HepG2 (cell line): ENCODE data around the gene IGDCC3. TPM values are rescaled to one million over a fixed set of nuclear protein-coding genes. Genes with fewer than 3 reads are reported as not detected.

Experiments used
- BRCA1 ChIP-seq: sonication (generic); formaldehyde crosslinking; IDR thresholded peaks from 2 replicates; pipeline ENCODE4 v1.4.0; 2020; ENCODE audit warnings: missing genetic modification reagents
- HOXA9 ChIP-seq: sonication (generic); formaldehyde crosslinking; IDR thresholded peaks from 2 replicates; pipeline ENCODE4 v1.8.1; 2022; ENCODE audit warnings: missing genetic modification reagents, mild to moderate bottlenecking, moderate library complexity, borderline replicate concordance
- NONO ChIP-seq, 2 experiments: fragments of 450-650 bp in 1 of 2; sonication (generic) in 1 of 2; formaldehyde crosslinking in 1 of 2; IDR thresholded peaks in 1 of 2; conservative IDR thresholded peaks in 1 of 2; 2 replicates each; pipeline versions ENCODE4 v1.6.1 to v1.8.0; 2017 to 2022; ENCODE audit warnings: mild to moderate bottlenecking in 1 of 2, missing genetic modification reagents in 1 of 2, moderate library complexity in 1 of 2
- NR2F1 ChIP-seq, 2 experiments: fragments of 450-650 bp in 1 of 2; formaldehyde crosslinking in 1 of 2; IDR thresholded peaks; 2 replicates each; pipeline versions ENCODE4 v1.5.0 to v1.6.1; 2016 to 2020; ENCODE audit warnings: mild to moderate bottlenecking in 1 of 2, missing compliant biosample characterization in 1 of 2, missing genetic modification reagents in 1 of 2, moderate library complexity in 1 of 2
- PAWR ChIP-seq: sonication (generic); formaldehyde crosslinking; IDR thresholded peaks from 2 replicates; pipeline ENCODE4 v1.4.0; 2020; ENCODE audit warnings: missing genetic modification reagents, mild to moderate bottlenecking, borderline replicate concordance
- PHF8 ChIP-seq: sonication (generic); formaldehyde crosslinking; IDR thresholded peaks from 2 replicates; pipeline ENCODE4 v1.5.0; 2020; ENCODE audit warnings: missing genetic modification reagents
- SALL2 ChIP-seq: sonication (generic); formaldehyde crosslinking; IDR thresholded peaks from 2 replicates; pipeline ENCODE4 v1.8.1; 2023; ENCODE audit warnings: mild to moderate bottlenecking, missing genetic modification reagents, inconsistent platforms
- TSC22D2 ChIP-seq: sonication (generic); formaldehyde crosslinking; IDR thresholded peaks from 2 replicates; pipeline ENCODE4 v1.5.1; 2020; ENCODE audit warnings: missing genetic modification reagents, mild to moderate bottlenecking, borderline replicate concordance
- ZNF160 ChIP-seq: sonication (generic); formaldehyde crosslinking; IDR thresholded peaks from 2 replicates; pipeline ENCODE4 v1.8.0; 2022; ENCODE audit warnings: mild to moderate bottlenecking, inconsistent platforms, missing genetic modification reagents
- ZNF292 ChIP-seq: sonication (generic); formaldehyde crosslinking; IDR thresholded peaks from 2 replicates; pipeline ENCODE4 v1.8.1; 2022; ENCODE audit warnings: mild to moderate bottlenecking, low read depth, missing genetic modification reagents, borderline replicate concordance
- ZNF331 ChIP-seq: sonication (generic); formaldehyde crosslinking; IDR thresholded peaks from 2 replicates; pipeline ENCODE4 v1.4.0; 2020; ENCODE audit warnings: missing genetic modification reagents
- ZNF839 ChIP-seq: sonication (generic); formaldehyde crosslinking; IDR thresholded peaks from 2 replicates; pipeline ENCODE4 v1.4.0; 2020; ENCODE audit warnings: missing genetic modification reagents, mild to moderate bottlenecking, borderline replicate concordance
- polyA plus RNA-seq, 8 experiments: library from polyadenylated mRNA; depleted of rRNA in 3 of 8; stranded (reverse) in 7 of 8; unstranded in 1 of 8; fragments of >200 nt; fragmentation: Illumina TruSeq in 4 of 8; extraction: Trizol in 4 of 8; gene quantifications; 2 replicates each; pipeline versions ENCODE4 v1.2.1 to v1.2.3, GENCODE V29; 2011 to 2016; ENCODE audit warnings: low read depth in 4 of 8, missing spikeins in 1 of 8, mixed read lengths in 1 of 8; ENCODE audit not compliant: insufficient read depth in 1 of 8
- total RNA-seq, 5 experiments: library from RNA; depleted of rRNA; stranded (reverse); fragments of >200 nt; fragmentation: Illumina TruSeq; extraction: Trizol; gene quantifications; 2 replicates each; pipeline ENCODE4 v1.2.3, GENCODE V29; 2016; ENCODE audit warnings: low read depth in 1 of 5
- TF ChIP-seq, protein P1 (sequence below): sonication (generic); formaldehyde crosslinking; IDR thresholded peaks from 2 replicates; pipeline ENCODE4 v1.5.0; 2020; ENCODE audit warnings: mild to moderate bottlenecking, missing genetic modification reagents, borderline replicate concordance
- TF ChIP-seq, protein P2 (sequence below): IDR thresholded peaks from 2 replicates; pipeline ENCODE4 v1.6.1; 2016
- TF ChIP-seq, protein P3 (sequence below): sonication (generic); formaldehyde crosslinking; IDR thresholded peaks from 2 replicates; pipeline ENCODE4 v1.4.0; 2020; ENCODE audit warnings: missing genetic modification reagents, borderline replicate concordance
- TF ChIP-seq, protein P4 (sequence below): sonication (generic); formaldehyde crosslinking; IDR thresholded peaks from 2 replicates; pipeline ENCODE4 v1.5.0; 2020; ENCODE audit warnings: missing genetic modification reagents

IGDCC3 gene
- total and polyA plus RNA-seq, 2 of the 13 experiments (the other 11 are each of a cell fraction or from before 2014, with no cell fraction given): 30.1 to 51.8 TPM

DNA sequence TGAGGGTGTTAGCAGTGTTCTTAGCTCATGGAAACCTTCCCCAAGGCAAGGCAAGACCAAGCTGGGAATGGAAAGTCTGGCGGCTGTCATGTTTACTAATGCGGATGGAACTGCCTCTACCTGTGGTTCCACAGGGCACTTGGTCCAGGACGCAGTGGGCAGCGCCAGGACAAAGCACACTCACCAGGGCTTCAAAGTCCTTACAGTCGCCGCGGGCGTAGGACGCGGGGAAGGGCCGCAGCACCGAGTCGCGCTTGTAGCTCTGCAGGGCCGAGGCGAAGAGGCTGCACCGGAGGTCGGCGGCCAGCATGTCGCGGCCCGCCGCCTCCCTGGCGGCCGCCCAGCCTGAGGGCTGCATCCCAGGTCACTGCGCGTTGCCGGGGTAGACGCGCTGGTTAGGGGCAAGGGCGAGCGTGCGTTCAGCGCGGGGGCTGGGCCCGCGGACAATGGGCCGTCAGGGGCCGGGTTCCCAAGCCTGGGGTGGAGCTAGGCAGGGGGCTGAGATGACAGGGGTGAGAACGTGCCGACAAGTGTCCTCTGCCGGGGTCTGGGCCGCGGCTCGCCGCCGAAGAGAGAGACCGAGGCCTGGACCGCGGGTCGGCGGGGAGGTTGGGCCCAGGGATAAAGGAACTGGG, 91.6 kb downstream of the IGDCC3 start (continued):
- TF ChIP-seq NR2F1 (CRISPR knock-in tag; IDR thresholded peaks at IDR 0.05) (no peak), PHF8 (CRISPR knock-in tag) (peak; percentile 89), PAWR (0 out of 2 replicates have a peak, but pooled peaks have one; percentile 91), NONO (IDR thresholded peaks at IDR 0.05) (no peak), NONO (CRISPR knock-in tag; conservative IDR thresholded peaks at IDR 0.05) (peak; percentile 20; the same call in 1 of the 2 replicates), ZNF292 (CRISPR knock-in tag) (no peak), BRCA1 (peak; percentile 84; the same call in 1 of the 2 replicates), TSC22D2 (0 out of 2 replicates have a peak, but pooled peaks have one; percentile 19), ZNF160 (CRISPR knock-in tag) (0 out of 2 replicates have a peak, but pooled peaks have one; percentile 50), SALL2 (CRISPR knock-in tag) (peak; percentile 79), HOXA9 (peak; percentile 52; the same call in 1 of the 2 replicates), ZNF331 (CRISPR knock-in tag) (0 out of 2 replicates have a peak, but pooled peaks have one; percentile 20), ZNF839 (CRISPR knock-in tag) (no peak)
- TF ChIP-seq, protein P1, sequence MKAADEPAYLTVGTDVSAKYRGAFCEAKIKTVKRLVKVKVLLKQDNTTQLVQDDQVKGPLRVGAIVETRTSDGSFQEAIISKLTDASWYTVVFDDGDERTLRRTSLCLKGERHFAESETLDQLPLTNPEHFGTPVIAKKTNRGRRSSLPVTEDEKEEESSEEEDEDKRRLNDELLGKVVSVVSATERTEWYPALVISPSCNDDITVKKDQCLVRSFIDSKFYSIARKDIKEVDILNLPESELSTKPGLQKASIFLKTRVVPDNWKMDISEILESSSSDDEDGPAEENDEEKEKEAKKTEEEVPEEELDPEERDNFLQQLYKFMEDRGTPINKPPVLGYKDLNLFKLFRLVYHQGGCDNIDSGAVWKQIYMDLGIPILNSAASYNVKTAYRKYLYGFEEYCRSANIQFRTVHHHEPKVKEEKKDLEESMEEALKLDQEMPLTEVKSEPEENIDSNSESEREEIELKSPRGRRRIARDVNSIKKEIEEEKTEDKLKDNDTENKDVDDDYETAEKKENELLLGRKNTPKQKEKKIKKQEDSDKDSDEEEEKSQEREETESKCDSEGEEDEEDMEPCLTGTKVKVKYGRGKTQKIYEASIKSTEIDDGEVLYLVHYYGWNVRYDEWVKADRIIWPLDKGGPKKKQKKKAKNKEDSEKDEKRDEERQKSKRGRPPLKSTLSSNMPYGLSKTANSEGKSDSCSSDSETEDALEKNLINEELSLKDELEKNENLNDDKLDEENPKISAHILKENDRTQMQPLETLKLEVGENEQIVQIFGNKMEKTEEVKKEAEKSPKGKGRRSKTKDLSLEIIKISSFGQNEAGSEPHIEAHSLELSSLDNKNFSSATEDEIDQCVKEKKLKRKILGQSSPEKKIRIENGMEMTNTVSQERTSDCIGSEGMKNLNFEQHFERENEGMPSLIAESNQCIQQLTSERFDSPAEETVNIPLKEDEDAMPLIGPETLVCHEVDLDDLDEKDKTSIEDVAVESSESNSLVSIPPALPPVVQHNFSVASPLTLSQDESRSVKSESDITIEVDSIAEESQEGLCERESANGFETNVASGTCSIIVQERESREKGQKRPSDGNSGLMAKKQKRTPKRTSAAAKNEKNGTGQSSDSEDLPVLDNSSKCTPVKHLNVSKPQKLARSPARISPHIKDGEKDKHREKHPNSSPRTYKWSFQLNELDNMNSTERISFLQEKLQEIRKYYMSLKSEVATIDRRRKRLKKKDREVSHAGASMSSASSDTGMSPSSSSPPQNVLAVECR (CRISPR knock-in tag): peak; percentile 87
- TF ChIP-seq, protein P2, sequence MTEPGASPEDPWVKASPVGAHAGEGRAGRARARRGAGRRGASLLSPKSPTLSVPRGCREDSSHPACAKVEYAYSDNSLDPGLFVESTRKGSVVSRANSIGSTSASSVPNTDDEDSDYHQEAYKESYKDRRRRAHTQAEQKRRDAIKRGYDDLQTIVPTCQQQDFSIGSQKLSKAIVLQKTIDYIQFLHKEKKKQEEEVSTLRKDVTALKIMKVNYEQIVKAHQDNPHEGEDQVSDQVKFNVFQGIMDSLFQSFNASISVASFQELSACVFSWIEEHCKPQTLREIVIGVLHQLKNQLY: 0 out of 2 replicates have a peak, but pooled peaks have one; percentile 11
- TF ChIP-seq, protein P3, sequence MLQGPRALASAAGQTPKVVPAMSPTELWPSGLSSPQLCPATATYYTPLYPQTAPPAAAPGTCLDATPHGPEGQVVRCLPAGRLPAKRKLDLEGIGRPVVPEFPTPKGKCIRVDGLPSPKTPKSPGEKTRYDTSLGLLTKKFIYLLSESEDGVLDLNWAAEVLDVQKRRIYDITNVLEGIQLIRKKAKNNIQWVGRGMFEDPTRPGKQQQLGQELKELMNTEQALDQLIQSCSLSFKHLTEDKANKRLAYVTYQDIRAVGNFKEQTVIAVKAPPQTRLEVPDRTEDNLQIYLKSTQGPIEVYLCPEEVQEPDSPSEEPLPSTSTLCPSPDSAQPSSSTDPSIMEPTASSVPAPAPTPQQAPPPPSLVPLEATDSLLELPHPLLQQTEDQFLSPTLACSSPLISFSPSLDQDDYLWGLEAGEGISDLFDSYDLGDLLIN: 0 out of 2 replicates have a peak, but pooled peaks have one; percentile 33
- TF ChIP-seq, protein P4, sequence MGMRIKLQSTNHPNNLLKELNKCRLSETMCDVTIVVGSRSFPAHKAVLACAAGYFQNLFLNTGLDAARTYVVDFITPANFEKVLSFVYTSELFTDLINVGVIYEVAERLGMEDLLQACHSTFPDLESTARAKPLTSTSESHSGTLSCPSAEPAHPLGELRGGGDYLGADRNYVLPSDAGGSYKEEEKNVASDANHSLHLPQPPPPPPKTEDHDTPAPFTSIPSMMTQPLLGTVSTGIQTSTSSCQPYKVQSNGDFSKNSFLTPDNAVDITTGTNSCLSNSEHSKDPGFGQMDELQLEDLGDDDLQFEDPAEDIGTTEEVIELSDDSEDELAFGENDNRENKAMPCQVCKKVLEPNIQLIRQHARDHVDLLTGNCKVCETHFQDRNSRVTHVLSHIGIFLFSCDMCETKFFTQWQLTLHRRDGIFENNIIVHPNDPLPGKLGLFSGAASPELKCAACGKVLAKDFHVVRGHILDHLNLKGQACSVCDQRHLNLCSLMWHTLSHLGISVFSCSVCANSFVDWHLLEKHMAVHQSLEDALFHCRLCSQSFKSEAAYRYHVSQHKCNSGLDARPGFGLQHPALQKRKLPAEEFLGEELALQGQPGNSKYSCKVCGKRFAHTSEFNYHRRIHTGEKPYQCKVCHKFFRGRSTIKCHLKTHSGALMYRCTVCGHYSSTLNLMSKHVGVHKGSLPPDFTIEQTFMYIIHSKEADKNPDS (CRISPR knock-in tag): 0 out of 2 replicates have a peak, but pooled peaks have one; percentile 74
